Neural progenitor cell (in vitro differentiated cells): Measurements from ENCODE around the gene SHOC2.

Experiments used
- EZH2 ChIP-seq: fragments of 200-600 bp; sonication (generic); IDR thresholded peaks from 2 replicates; pipeline ENCODE4 v1.6.1; 2017; ENCODE audit warnings: antibody characterized with exemption, mild to moderate bottlenecking, moderate library complexity
- EZH2phosphoT487 ChIP-seq: fragments of 200-600 bp; sonication (generic); IDR thresholded peaks from 2 replicates; pipeline ENCODE4 v1.6.1; 2017; ENCODE audit warnings: antibody characterized with exemption
- TF ChIP-seq, protein P1 (sequence below): fragments of 200-600 bp; sonication (generic); IDR thresholded peaks from 2 replicates; pipeline ENCODE4 v1.5.1; 2017; ENCODE audit warnings: antibody characterized with exemption, mild to moderate bottlenecking

- TF ChIP-seq EZH2: no peak
- TF ChIP-seq, protein P1, sequence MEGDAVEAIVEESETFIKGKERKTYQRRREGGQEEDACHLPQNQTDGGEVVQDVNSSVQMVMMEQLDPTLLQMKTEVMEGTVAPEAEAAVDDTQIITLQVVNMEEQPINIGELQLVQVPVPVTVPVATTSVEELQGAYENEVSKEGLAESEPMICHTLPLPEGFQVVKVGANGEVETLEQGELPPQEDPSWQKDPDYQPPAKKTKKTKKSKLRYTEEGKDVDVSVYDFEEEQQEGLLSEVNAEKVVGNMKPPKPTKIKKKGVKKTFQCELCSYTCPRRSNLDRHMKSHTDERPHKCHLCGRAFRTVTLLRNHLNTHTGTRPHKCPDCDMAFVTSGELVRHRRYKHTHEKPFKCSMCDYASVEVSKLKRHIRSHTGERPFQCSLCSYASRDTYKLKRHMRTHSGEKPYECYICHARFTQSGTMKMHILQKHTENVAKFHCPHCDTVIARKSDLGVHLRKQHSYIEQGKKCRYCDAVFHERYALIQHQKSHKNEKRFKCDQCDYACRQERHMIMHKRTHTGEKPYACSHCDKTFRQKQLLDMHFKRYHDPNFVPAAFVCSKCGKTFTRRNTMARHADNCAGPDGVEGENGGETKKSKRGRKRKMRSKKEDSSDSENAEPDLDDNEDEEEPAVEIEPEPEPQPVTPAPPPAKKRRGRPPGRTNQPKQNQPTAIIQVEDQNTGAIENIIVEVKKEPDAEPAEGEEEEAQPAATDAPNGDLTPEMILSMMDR: no peak
- no peak for TF ChIP-seq EZH2phosphoT487
These were observed 43.8 kb downstream of the SHOC2 start for GRCh38 chr10:110963162-110963561.
